WTC11 (cell line): ENCODE data around the gene MACROD2. TPM values are rescaled to one million over a fixed set of nuclear protein-coding genes. Genes with fewer than 3 reads are reported as not detected.

Experiments
- ATAC-seq: fragments of 200-7000 bp; cut with Tn5 transposase; 2 replicates; pipeline ENCODE4 v1.10.0; 2021; ENCODE audit warnings: mild to moderate bottlenecking, moderate library complexity
- CTCF ChIA-PET: fragments of 300-600 bp; sonication (Branson Sonifier 250); formaldehyde crosslinking; loops from one replicate; lab custom pipeline; 2021; ENCODE audit warnings: antibody characterized with exemption; lab: Charles Lee
- POLR2A ChIA-PET: fragments of 350-600 bp; sonication (Branson Sonifier 250); formaldehyde crosslinking; loops from one replicate; lab custom pipeline; 2021; ENCODE audit warnings: antibody characterized with exemption; lab: Charles Lee
- DNase-seq: peaks from one replicate; pipeline ENCODE4 v3.0.0; 2021; ENCODE audit warnings: low spot score
- H3K27ac Mint-ChIP-seq: 2 replicates; pipeline ENCODE4 v1.8.0; 2021; ENCODE audit warnings: mixed read lengths
- H3K27me3 Mint-ChIP-seq: 2 replicates; pipeline ENCODE4 v1.8.0; 2021; ENCODE audit warnings: low read depth, mild to moderate bottlenecking, moderate library complexity, mixed read lengths
- H3K36me3 Mint-ChIP-seq: 2 replicates; pipeline ENCODE4 v1.8.0; 2021; ENCODE audit warnings: mixed read lengths
- H3K4me1 Mint-ChIP-seq: 2 replicates; pipeline ENCODE4 v1.8.0; 2022; ENCODE audit warnings: mixed read lengths
- H3K4me3 Mint-ChIP-seq: 2 replicates; pipeline ENCODE4 v1.8.0; 2021; ENCODE audit warnings: mild to moderate bottlenecking, moderate library complexity, mixed read lengths
- H3K9me3 Mint-ChIP-seq: 2 replicates; pipeline ENCODE4 v1.8.0; 2021; ENCODE audit warnings: mixed read lengths
- CBFB ChIP-seq: sonication (generic); formaldehyde crosslinking; IDR thresholded peaks from 2 replicates; pipeline ENCODE4 v1.8.1; 2022; ENCODE audit warnings: mild to moderate bottlenecking, low read depth, missing genetic modification reagents
- CREM ChIP-seq: sonication (generic); formaldehyde crosslinking; IDR thresholded peaks from 2 replicates; pipeline ENCODE4 v1.8.1; 2022; ENCODE audit warnings: mild to moderate bottlenecking, missing genetic modification reagents, moderate library complexity
- FOXK1 ChIP-seq: sonication (generic); formaldehyde crosslinking; IDR thresholded peaks from 2 replicates; pipeline ENCODE4 v1.8.0; 2022; ENCODE audit warnings: mild to moderate bottlenecking, moderate library complexity, missing genetic modification reagents
- JAZF1 ChIP-seq: fragments of 250-450 bp; sonication (Bioruptor Pico); IDR thresholded peaks from 2 replicates; pipeline ENCODE4 v1.9.0; 2021; ENCODE audit warnings: moderate library complexity, mild to moderate bottlenecking, inconsistent platforms
- NFATC4 ChIP-seq: fragments of 250-450 bp; sonication (Bioruptor Pico); IDR thresholded peaks from 2 replicates; pipeline ENCODE4 v1.9.0; 2021; ENCODE audit warnings: mild to moderate bottlenecking
- NFE2L1 ChIP-seq: sonication (generic); formaldehyde crosslinking; IDR thresholded peaks from 2 replicates; pipeline ENCODE4 v1.8.1; 2023; ENCODE audit warnings: missing genetic modification reagents
- SOX15 ChIP-seq: fragments of 250-450 bp; sonication (Bioruptor Pico); IDR thresholded peaks from 2 replicates; pipeline ENCODE4 v1.9.0; 2021; ENCODE audit warnings: mild to moderate bottlenecking
- TEAD1 ChIP-seq: sonication (generic); formaldehyde crosslinking; IDR thresholded peaks from 2 replicates; pipeline ENCODE4 v1.8.0; 2022; ENCODE audit warnings: mild to moderate bottlenecking, missing genetic modification reagents
- TP53 ChIP-seq: sonication (generic); formaldehyde crosslinking; IDR thresholded peaks from 2 replicates; pipeline ENCODE4 v1.8.1; 2023; ENCODE audit warnings: mild to moderate bottlenecking, missing genetic modification reagents
- ZNF263 ChIP-seq: sonication (generic); formaldehyde crosslinking; IDR thresholded peaks from 2 replicates; pipeline ENCODE4 v1.8.1; 2022; ENCODE audit warnings: low read depth, mild to moderate bottlenecking, moderate library complexity, missing genetic modification reagents
- ZNF317 ChIP-seq: sonication (generic); formaldehyde crosslinking; IDR thresholded peaks from 2 replicates; pipeline ENCODE4 v1.8.1; 2023; ENCODE audit warnings: low read depth, mild to moderate bottlenecking, moderate library complexity, missing genetic modification reagents, borderline replicate concordance
- ZNF396 ChIP-seq: fragments of 250-450 bp; sonication (Bioruptor Pico); IDR thresholded peaks from 2 replicates; pipeline ENCODE4 v1.8.0; 2021; ENCODE audit warnings: mild to moderate bottlenecking, moderate library complexity, borderline replicate concordance
- total RNA-seq: library from RNA; stranded (reverse); gene quantifications from 3 replicates; pipeline ENCODE4 v1.2.3, GENCODE V29; 2021
- TF ChIP-seq, protein P1 (sequence below): sonication (generic); formaldehyde crosslinking; IDR thresholded peaks from 2 replicates; pipeline ENCODE4 v1.8.1; 2022; ENCODE audit warnings: missing genetic modification reagents, borderline replicate concordance
- TF ChIP-seq, protein P2 (sequence below): sonication (generic); formaldehyde crosslinking; IDR thresholded peaks from 2 replicates; pipeline ENCODE4 v1.8.1; 2023; ENCODE audit warnings: mild to moderate bottlenecking, missing genetic modification reagents
- TF ChIP-seq, protein P3 (sequence below): fragments of 250-450 bp; sonication (Bioruptor Pico); IDR thresholded peaks from 2 replicates; pipeline ENCODE4 v1.8.0; 2021; ENCODE audit warnings: mild to moderate bottlenecking
- TF ChIP-seq, protein P4 (sequence below): sonication (generic); formaldehyde crosslinking; IDR thresholded peaks from 2 replicates; pipeline ENCODE4 v1.8.1; 2022; ENCODE audit warnings: mild to moderate bottlenecking, missing genetic modification reagents, moderate library complexity, borderline replicate concordance
- TF ChIP-seq, protein P5 (sequence below): sonication (generic); formaldehyde crosslinking; conservative IDR thresholded peaks from 2 replicates; pipeline ENCODE4 v1.8.1; 2022; ENCODE audit warnings: mild to moderate bottlenecking, missing genetic modification reagents
- TF ChIP-seq, protein P6 (sequence below): fragments of 250-450 bp; sonication (Bioruptor Pico); IDR thresholded peaks from 2 replicates; pipeline ENCODE4 v1.9.0; 2021; ENCODE audit warnings: mild to moderate bottlenecking, borderline replicate concordance
- TF ChIP-seq, protein P7 (sequence below): fragments of 250-450 bp; sonication (Bioruptor Pico); IDR thresholded peaks from 2 replicates; pipeline ENCODE4 v2.1.2; 2022; ENCODE audit warnings: mild to moderate bottlenecking, moderate library complexity
- TF ChIP-seq, protein P8 (sequence below): sonication (generic); formaldehyde crosslinking; IDR thresholded peaks from 2 replicates; pipeline ENCODE4 v1.8.0; 2023; ENCODE audit warnings: missing genetic modification reagents, mild to moderate bottlenecking, borderline replicate concordance

The MACROD2 gene
- total RNA-seq, 1 experiment from 2014 or later: 4.1 TPM

DNA sequence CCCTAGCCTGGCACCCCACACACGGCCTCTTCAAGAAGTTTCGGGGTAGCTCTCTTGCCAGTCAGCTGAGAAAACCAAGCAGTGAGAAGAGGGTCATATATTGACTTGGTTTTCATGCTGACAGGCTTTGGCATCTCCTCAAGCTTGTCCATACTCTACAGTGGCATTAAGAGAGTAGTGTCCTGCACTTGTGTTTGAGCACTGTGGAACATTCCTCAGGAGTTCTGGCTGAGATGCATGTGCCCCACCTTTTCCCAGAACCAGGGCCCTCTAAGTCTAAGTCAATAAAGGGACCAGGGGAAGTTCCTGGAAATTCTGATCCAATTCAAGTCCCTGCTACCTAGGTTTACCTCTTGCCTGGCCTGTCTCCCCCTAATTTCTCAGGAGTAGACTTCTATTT is 886.2 kb downstream of the MACROD2 start:
- ATAC-seq (no peak), DNase-seq (no peak)
- Mint-ChIP-seq H3K4me3 (no peak overlapping the region), H3K4me1 (peaks cover 18% of the 10 kb centered on the region), H3K27me3 (no peaks in the 10 kb centered on the region), H3K27ac (no peak overlapping the region), H3K36me3 (no peaks in the 10 kb centered on the region), H3K9me3 (no peaks in the 10 kb centered on the region)
- ChIA-PET POLR2A (no interaction called here), CTCF (no interaction called here)
- TF ChIP-seq ZNF396 (no peak), JAZF1 (no peak), CREM (CRISPR knock-in tag) (no peak), FOXK1 (no peak), CBFB (CRISPR knock-in tag) (no peak), SOX15 (no peak), ZNF317 (CRISPR knock-in tag) (no peak), TEAD1 (CRISPR knock-in tag) (no peak), NFE2L1 (CRISPR knock-in tag) (no peak)
- TF ChIP-seq, protein P1, sequence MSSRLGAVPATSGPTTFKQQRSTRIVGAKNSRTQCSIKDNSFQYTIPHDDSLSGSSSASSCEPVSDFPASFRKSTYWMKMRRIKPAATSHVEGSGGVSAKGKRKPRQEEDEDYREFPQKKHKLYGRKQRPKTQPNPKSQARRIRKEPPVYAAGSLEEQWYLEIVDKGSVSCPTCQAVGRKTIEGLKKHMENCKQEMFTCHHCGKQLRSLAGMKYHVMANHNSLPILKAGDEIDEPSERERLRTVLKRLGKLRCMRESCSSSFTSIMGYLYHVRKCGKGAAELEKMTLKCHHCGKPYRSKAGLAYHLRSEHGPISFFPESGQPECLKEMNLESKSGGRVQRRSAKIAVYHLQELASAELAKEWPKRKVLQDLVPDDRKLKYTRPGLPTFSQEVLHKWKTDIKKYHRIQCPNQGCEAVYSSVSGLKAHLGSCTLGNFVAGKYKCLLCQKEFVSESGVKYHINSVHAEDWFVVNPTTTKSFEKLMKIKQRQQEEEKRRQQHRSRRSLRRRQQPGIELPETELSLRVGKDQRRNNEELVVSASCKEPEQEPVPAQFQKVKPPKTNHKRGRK (CRISPR knock-in tag): no peak
- TF ChIP-seq, protein P2, sequence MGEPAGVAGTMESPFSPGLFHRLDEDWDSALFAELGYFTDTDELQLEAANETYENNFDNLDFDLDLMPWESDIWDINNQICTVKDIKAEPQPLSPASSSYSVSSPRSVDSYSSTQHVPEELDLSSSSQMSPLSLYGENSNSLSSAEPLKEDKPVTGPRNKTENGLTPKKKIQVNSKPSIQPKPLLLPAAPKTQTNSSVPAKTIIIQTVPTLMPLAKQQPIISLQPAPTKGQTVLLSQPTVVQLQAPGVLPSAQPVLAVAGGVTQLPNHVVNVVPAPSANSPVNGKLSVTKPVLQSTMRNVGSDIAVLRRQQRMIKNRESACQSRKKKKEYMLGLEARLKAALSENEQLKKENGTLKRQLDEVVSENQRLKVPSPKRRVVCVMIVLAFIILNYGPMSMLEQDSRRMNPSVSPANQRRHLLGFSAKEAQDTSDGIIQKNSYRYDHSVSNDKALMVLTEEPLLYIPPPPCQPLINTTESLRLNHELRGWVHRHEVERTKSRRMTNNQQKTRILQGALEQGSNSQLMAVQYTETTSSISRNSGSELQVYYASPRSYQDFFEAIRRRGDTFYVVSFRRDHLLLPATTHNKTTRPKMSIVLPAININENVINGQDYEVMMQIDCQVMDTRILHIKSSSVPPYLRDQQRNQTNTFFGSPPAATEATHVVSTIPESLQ (CRISPR knock-in tag): no peak
- TF ChIP-seq, protein P3, sequence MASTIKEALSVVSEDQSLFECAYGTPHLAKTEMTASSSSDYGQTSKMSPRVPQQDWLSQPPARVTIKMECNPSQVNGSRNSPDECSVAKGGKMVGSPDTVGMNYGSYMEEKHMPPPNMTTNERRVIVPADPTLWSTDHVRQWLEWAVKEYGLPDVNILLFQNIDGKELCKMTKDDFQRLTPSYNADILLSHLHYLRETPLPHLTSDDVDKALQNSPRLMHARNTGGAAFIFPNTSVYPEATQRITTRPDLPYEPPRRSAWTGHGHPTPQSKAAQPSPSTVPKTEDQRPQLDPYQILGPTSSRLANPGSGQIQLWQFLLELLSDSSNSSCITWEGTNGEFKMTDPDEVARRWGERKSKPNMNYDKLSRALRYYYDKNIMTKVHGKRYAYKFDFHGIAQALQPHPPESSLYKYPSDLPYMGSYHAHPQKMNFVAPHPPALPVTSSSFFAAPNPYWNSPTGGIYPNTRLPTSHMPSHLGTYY: no peak
- TF ChIP-seq, protein P4, sequence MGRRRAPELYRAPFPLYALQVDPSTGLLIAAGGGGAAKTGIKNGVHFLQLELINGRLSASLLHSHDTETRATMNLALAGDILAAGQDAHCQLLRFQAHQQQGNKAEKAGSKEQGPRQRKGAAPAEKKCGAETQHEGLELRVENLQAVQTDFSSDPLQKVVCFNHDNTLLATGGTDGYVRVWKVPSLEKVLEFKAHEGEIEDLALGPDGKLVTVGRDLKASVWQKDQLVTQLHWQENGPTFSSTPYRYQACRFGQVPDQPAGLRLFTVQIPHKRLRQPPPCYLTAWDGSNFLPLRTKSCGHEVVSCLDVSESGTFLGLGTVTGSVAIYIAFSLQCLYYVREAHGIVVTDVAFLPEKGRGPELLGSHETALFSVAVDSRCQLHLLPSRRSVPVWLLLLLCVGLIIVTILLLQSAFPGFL (CRISPR knock-in tag): no peak
- TF ChIP-seq, protein P5, sequence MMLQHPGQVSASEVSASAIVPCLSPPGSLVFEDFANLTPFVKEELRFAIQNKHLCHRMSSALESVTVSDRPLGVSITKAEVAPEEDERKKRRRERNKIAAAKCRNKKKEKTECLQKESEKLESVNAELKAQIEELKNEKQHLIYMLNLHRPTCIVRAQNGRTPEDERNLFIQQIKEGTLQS (CRISPR knock-in tag): no peak
- TF ChIP-seq, protein P6, sequence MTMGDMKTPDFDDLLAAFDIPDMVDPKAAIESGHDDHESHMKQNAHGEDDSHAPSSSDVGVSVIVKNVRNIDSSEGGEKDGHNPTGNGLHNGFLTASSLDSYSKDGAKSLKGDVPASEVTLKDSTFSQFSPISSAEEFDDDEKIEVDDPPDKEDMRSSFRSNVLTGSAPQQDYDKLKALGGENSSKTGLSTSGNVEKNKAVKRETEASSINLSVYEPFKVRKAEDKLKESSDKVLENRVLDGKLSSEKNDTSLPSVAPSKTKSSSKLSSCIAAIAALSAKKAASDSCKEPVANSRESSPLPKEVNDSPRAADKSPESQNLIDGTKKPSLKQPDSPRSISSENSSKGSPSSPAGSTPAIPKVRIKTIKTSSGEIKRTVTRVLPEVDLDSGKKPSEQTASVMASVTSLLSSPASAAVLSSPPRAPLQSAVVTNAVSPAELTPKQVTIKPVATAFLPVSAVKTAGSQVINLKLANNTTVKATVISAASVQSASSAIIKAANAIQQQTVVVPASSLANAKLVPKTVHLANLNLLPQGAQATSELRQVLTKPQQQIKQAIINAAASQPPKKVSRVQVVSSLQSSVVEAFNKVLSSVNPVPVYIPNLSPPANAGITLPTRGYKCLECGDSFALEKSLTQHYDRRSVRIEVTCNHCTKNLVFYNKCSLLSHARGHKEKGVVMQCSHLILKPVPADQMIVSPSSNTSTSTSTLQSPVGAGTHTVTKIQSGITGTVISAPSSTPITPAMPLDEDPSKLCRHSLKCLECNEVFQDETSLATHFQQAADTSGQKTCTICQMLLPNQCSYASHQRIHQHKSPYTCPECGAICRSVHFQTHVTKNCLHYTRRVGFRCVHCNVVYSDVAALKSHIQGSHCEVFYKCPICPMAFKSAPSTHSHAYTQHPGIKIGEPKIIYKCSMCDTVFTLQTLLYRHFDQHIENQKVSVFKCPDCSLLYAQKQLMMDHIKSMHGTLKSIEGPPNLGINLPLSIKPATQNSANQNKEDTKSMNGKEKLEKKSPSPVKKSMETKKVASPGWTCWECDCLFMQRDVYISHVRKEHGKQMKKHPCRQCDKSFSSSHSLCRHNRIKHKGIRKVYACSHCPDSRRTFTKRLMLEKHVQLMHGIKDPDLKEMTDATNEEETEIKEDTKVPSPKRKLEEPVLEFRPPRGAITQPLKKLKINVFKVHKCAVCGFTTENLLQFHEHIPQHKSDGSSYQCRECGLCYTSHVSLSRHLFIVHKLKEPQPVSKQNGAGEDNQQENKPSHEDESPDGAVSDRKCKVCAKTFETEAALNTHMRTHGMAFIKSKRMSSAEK: no peak

DNA sequence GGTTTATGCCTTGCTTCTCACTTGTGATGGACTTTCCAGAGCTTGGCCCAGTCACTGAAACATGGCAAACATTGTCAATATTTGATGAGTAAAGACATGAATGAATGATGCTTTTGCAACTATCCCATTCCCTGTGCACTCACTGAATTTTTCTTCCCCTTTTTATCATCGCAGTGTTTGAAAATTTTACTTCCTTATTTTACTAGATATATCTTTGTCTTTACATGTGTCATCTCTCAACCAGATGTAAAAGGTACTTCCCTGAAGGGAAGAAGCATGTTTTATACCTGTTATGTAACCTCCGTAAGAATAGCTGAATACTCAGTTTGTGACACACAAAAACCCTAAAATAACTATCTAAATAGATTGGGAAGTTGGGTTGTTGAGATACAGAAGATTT is 886.8 kb downstream of the MACROD2 start:
- ATAC-seq (no peak), DNase-seq (no peak)
- Mint-ChIP-seq H3K4me3 (no peak overlapping the region), H3K27me3 (no peaks in the 10 kb centered on the region), H3K4me1 (peaks cover 12% of the 10 kb centered on the region), H3K36me3 (no peaks in the 10 kb centered on the region), H3K9me3 (no peaks in the 10 kb centered on the region), H3K27ac (no peak overlapping the region)
- POLR2A ChIA-PET: no interaction called here
- CTCF ChIA-PET: no interaction called here
- TF ChIP-seq SOX15 (no peak), TP53 (no peak), ZNF263 (CRISPR knock-in tag) (no peak), NFATC4 (CRISPR knock-in tag) (no peak), CREM (CRISPR knock-in tag) (no peak)
- TF ChIP-seq, protein P7, sequence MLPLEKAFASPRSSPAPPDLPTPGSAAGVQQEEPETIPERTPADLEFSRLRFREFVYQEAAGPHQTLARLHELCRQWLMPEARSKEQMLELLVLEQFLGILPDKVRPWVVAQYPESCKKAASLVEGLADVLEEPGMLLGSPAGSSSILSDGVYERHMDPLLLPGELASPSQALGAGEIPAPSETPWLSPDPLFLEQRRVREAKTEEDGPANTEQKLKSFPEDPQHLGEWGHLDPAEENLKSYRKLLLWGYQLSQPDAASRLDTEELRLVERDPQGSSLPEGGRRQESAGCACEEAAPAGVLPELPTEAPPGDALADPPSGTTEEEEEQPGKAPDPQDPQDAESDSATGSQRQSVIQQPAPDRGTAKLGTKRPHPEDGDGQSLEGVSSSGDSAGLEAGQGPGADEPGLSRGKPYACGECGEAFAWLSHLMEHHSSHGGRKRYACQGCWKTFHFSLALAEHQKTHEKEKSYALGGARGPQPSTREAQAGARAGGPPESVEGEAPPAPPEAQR: no peak
- TF ChIP-seq, protein P8, sequence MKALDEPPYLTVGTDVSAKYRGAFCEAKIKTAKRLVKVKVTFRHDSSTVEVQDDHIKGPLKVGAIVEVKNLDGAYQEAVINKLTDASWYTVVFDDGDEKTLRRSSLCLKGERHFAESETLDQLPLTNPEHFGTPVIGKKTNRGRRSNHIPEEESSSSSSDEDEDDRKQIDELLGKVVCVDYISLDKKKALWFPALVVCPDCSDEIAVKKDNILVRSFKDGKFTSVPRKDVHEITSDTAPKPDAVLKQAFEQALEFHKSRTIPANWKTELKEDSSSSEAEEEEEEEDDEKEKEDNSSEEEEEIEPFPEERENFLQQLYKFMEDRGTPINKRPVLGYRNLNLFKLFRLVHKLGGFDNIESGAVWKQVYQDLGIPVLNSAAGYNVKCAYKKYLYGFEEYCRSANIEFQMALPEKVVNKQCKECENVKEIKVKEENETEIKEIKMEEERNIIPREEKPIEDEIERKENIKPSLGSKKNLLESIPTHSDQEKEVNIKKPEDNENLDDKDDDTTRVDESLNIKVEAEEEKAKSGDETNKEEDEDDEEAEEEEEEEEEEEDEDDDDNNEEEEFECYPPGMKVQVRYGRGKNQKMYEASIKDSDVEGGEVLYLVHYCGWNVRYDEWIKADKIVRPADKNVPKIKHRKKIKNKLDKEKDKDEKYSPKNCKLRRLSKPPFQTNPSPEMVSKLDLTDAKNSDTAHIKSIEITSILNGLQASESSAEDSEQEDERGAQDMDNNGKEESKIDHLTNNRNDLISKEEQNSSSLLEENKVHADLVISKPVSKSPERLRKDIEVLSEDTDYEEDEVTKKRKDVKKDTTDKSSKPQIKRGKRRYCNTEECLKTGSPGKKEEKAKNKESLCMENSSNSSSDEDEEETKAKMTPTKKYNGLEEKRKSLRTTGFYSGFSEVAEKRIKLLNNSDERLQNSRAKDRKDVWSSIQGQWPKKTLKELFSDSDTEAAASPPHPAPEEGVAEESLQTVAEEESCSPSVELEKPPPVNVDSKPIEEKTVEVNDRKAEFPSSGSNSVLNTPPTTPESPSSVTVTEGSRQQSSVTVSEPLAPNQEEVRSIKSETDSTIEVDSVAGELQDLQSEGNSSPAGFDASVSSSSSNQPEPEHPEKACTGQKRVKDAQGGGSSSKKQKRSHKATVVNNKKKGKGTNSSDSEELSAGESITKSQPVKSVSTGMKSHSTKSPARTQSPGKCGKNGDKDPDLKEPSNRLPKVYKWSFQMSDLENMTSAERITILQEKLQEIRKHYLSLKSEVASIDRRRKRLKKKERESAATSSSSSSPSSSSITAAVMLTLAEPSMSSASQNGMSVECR (CRISPR knock-in tag): no peak
